Mesendoderm (in vitro differentiated cells): ENCODE results near the gene MDM2.

Experiments used
- DNase-seq: peaks from one replicate; pipeline ENCODE4 v3.0.0; 2013
- H2AK5ac ChIP-seq: 2 replicates; pipeline ENCODE4 v1.6.1; 2013; ENCODE audit warnings: low read length, inconsistent platforms
- H2BK120ac ChIP-seq: 2 replicates; pipeline ENCODE4 v1.6.1; 2013; ENCODE audit warnings: low read depth, mild to moderate bottlenecking, low read length, moderate library complexity, mixed read lengths
- H2BK15ac ChIP-seq: replicated peaks from 2 replicates; pipeline ENCODE4 v1.6.1; 2013; ENCODE audit warnings: low read depth, mild to moderate bottlenecking, moderate library complexity
- H2BK5ac ChIP-seq: 2 replicates; pipeline ENCODE4 v1.6.1; 2013; ENCODE audit warnings: low read length, inconsistent platforms
- H3K18ac ChIP-seq: 2 replicates; pipeline ENCODE4 v1.6.1; 2013; ENCODE audit warnings: mild to moderate bottlenecking, low read length, mixed read lengths
- H3K23ac ChIP-seq: one replicate; pipeline ENCODE4 v1.6.1; 2013; ENCODE audit warnings: low read length
- H3K27ac ChIP-seq: 2 replicates; pipeline ENCODE4 v1.5.1; 2013; ENCODE audit warnings: low read depth, mild to moderate bottlenecking, inconsistent platforms, low read length, moderate library complexity
- H3K27me3 ChIP-seq: 2 replicates; pipeline ENCODE4 v1.6.1; 2013; ENCODE audit warnings: low read length, control low read depth, mild to moderate bottlenecking, inconsistent platforms; ENCODE audit not compliant: insufficient read depth, poor library complexity
- H3K36me3 ChIP-seq: 2 replicates; pipeline ENCODE4 v1.6.1; 2013; ENCODE audit warnings: low read length, inconsistent platforms; ENCODE audit not compliant: control insufficient read depth, insufficient read depth
- H3K4ac ChIP-seq: one replicate; pipeline ENCODE4 v1.6.1; 2013; ENCODE audit warnings: low read depth, mild to moderate bottlenecking, low read length, moderate library complexity
- H3K4me1 ChIP-seq: 2 replicates; pipeline ENCODE4 v1.6.1; 2013; ENCODE audit warnings: low read depth, low read length, inconsistent platforms; ENCODE audit not compliant: control insufficient read depth
- H3K4me2 ChIP-seq: 2 replicates; pipeline ENCODE4 v1.6.1; 2013; ENCODE audit warnings: low read length
- H3K4me3 ChIP-seq: 2 replicates; pipeline ENCODE4 v1.5.1; 2013; ENCODE audit warnings: mild to moderate bottlenecking, low read length
- H3K56ac ChIP-seq: one replicate; pipeline ENCODE4 v1.6.1; 2013; ENCODE audit warnings: low read length
- H3K79me1 ChIP-seq: 2 replicates; pipeline ENCODE4 v1.6.1; 2013; ENCODE audit warnings: low read length, inconsistent platforms
- H3K79me2 ChIP-seq: 2 replicates; pipeline ENCODE4 v1.6.1; 2013; ENCODE audit warnings: mild to moderate bottlenecking, low read length; ENCODE audit not compliant: control insufficient read depth, insufficient read depth
- H3K9ac ChIP-seq: 2 replicates; pipeline ENCODE4 v1.6.1; 2013; ENCODE audit warnings: low read length, inconsistent platforms
- H4K5ac ChIP-seq: one replicate; pipeline ENCODE4 v1.6.1; 2013; ENCODE audit warnings: low read length
- H4K8ac ChIP-seq: one replicate; pipeline ENCODE4 v1.6.1; 2013; ENCODE audit warnings: low read depth, mild to moderate bottlenecking, control low read depth, low read length, moderate library complexity
- WGBS: extraction: QIAGEN DNeasy Blood & Tissue Kit; methylation state at CpG from one replicate; pipeline ENCODE4 v1.1.7; 2013; ENCODE audit warnings: low lambda C conversion rate, missing lambda C conversion rate; ENCODE audit not compliant: insufficient coverage; ENCODE audit errors: extremely low coverage; 5-methylcytosine and 5-hydroxymethylcytosine counted together

The MDM2 gene

GRCh38 chr12:68788554-68789143 is 19.3 kb upstream of the MDM2 start:
- Histone ChIP-seq H3K23ac (no peak overlapping the region), H2BK120ac (no peak overlapping the region), H2BK15ac (no peak overlapping the region), H3K9ac (no peak overlapping the region), H4K5ac (no peak overlapping the region), H3K27me3 (no peaks in the 10 kb centered on the region), H3K79me1 (no peaks in the 10 kb centered on the region), H3K56ac (no peak overlapping the region), H2AK5ac (no peak overlapping the region), H3K4me1 (no peaks in the 10 kb centered on the region), H3K4ac (no peak overlapping the region), H3K27ac (no peak overlapping the region), H3K4me3 (no peak overlapping the region), H3K36me3 (no peaks in the 10 kb centered on the region), H3K79me2 (no peaks in the 10 kb centered on the region), H2BK5ac (no peak overlapping the region), H4K8ac (no peak overlapping the region), H3K18ac (no peak overlapping the region), H3K4me2 (no peak overlapping the region)
- WGBS: no CpG with 5 or more reads among the region's 3 CpGs
- no peak for DNase-seq

GRCh38 chr12:68789144-68789878 is 18.7 kb upstream of the MDM2 start:
- H3K79me2 ChIP-seq: no peaks in the 10 kb centered on the region
- no peak for DNase-seq
- no CpG with 5 or more reads among the region's 14 CpGs for WGBS

GRCh38 chr12:68790081-68790951 is 17.7 kb upstream of the MDM2 start:
- H3K27ac ChIP-seq: no peak overlapping the region
- DNase-seq: no peak
- no peak overlapping the region for H2BK15ac ChIP-seq
- no peak overlapping the region for H2AK5ac ChIP-seq
- no peak overlapping the region for H3K56ac ChIP-seq
- no CpG with 5 or more reads among the region's 13 CpGs for WGBS
- H3K9ac ChIP-seq: no peak overlapping the region
- H3K79me1 ChIP-seq: no peaks in the 10 kb centered on the region
- H3K18ac ChIP-seq: no peak overlapping the region
- no peak overlapping the region for H3K4ac ChIP-seq
- H3K79me2 ChIP-seq: no peaks in the 10 kb centered on the region
- no peaks in the 10 kb centered on the region for H3K27me3 ChIP-seq
- no peak overlapping the region for H3K23ac ChIP-seq
- no peak overlapping the region for H4K5ac ChIP-seq
- no peak overlapping the region for H3K4me2 ChIP-seq
- no peak overlapping the region for H2BK120ac ChIP-seq
- no peak overlapping the region for H4K8ac ChIP-seq
- H2BK5ac ChIP-seq: no peak overlapping the region
- no peaks in the 10 kb centered on the region for H3K36me3 ChIP-seq
- no peaks in the 10 kb centered on the region for H3K4me1 ChIP-seq
- no peak overlapping the region for H3K4me3 ChIP-seq

More at GRCh38 chr12:68789144-68789878, 18.7 kb upstream of the MDM2 start:
- H3K4me1 ChIP-seq: no peaks in the 10 kb centered on the region
- H3K79me1 ChIP-seq: no peaks in the 10 kb centered on the region
- H3K27me3 ChIP-seq: no peaks in the 10 kb centered on the region
- H3K27ac ChIP-seq: no peak overlapping the region
- no peak overlapping the region for H2BK15ac ChIP-seq
- no peak overlapping the region for H3K23ac ChIP-seq
- H2BK5ac ChIP-seq: no peak overlapping the region
- H2AK5ac ChIP-seq: no peak overlapping the region
- no peak overlapping the region for H3K4me3 ChIP-seq
- no peak overlapping the region for H4K5ac ChIP-seq
- no peak overlapping the region for H3K18ac ChIP-seq
- H3K56ac ChIP-seq: no peak overlapping the region
- no peak overlapping the region for H3K4ac ChIP-seq
- no peak overlapping the region for H3K4me2 ChIP-seq
- no peak overlapping the region for H4K8ac ChIP-seq
- no peaks in the 10 kb centered on the region for H3K36me3 ChIP-seq
- H2BK120ac ChIP-seq: no peak overlapping the region
- H3K9ac ChIP-seq: no peak overlapping the region

GRCh38 chr12:68790952-68791234 is 17.1 kb upstream of the MDM2 start:
- H3K18ac ChIP-seq: no peak overlapping the region
- H3K27ac ChIP-seq: no peak overlapping the region
- DNase-seq: no peak
- no peak overlapping the region for H4K5ac ChIP-seq
- no CpG with 5 or more reads among the region's 3 CpGs for WGBS
- no peak overlapping the region for H3K9ac ChIP-seq
- no peak overlapping the region for H2BK120ac ChIP-seq
- H3K23ac ChIP-seq: no peak overlapping the region
- no peaks in the 10 kb centered on the region for H3K79me2 ChIP-seq
- H2AK5ac ChIP-seq: no peak overlapping the region
- no peaks in the 10 kb centered on the region for H3K27me3 ChIP-seq
- no peak overlapping the region for H2BK5ac ChIP-seq
- H3K36me3 ChIP-seq: no peaks in the 10 kb centered on the region
- H3K4ac ChIP-seq: no peak overlapping the region
- no peak overlapping the region for H4K8ac ChIP-seq
- H3K4me3 ChIP-seq: no peak overlapping the region
- no peaks in the 10 kb centered on the region for H3K4me1 ChIP-seq
- no peak overlapping the region for H3K56ac ChIP-seq
- H2BK15ac ChIP-seq: no peak overlapping the region
- H3K79me1 ChIP-seq: no peaks in the 10 kb centered on the region
- no peak overlapping the region for H3K4me2 ChIP-seq

GRCh38 chr12:68791897-68792481 is 16.0 kb upstream of the MDM2 start:
- Histone ChIP-seq H3K23ac (no peak overlapping the region), H3K4me3 (no peak overlapping the region), H3K27ac (no peak overlapping the region), H3K9ac (no peak overlapping the region), H3K4me1 (no peaks in the 10 kb centered on the region), H3K79me1 (no peaks in the 10 kb centered on the region), H3K79me2 (no peaks in the 10 kb centered on the region), H2AK5ac (no peak overlapping the region), H2BK5ac (no peak overlapping the region), H3K36me3 (no peaks in the 10 kb centered on the region), H3K18ac (no peak overlapping the region), H2BK15ac (no peak overlapping the region), H4K5ac (no peak overlapping the region), H3K56ac (no peak overlapping the region), H3K4me2 (no peak overlapping the region), H4K8ac (no peak overlapping the region), H2BK120ac (no peak overlapping the region), H3K27me3 (no peaks in the 10 kb centered on the region), H3K4ac (no peak overlapping the region)
- DNase-seq: no peak
- WGBS: no CpG with 5 or more reads among the region's 2 CpGs
